Measurements from ENCODE around the gene RSU1. TPM values are rescaled to one million over a fixed set of nuclear protein-coding genes. Genes with fewer than 3 reads are reported as not detected.

RSU1 gene
- polyA plus RNA-seq, 1 experiment: 277 TPM

DNA sequence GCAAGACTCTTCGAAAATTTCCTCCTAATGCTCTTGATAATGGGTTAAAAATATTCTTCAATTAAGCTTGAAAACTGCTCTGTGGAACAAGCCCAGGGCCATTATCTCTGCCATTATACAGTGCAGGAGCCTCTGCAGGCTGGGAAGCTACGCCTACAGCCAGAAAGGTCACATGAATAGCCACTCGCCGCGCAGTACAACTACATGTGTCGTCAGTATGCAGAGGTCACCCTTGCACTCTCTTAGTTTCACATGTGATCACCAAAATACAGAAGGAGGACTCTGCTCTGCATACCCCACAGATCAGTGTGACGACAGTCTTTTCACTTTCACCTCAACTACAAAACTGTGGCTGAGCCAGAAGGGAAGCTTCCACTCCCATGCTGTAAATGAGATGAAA is 153.8 kb downstream of the RSU1 start:
- no peak for TF ChIP-seq CTCF (IDR thresholded peaks at IDR 0.05; ENCODE audit: insufficient read depth, low read depth, low read length)
- ChIA-PET CTCF (interaction anchor here (0.6 kb wide), 1 partner anchor 196 kb away, joined by 3 read pairs; no protein-coding TSS in a partner anchor), POLR2A (no interaction called here)
- no peak for DNase-seq (ENCODE audit: low read depth)
- H3K4me3 ChIP-seq (ENCODE audit: low read depth, low read length): no peak overlapping the region
- no peaks in the 10 kb centered on the region for H3K27me3 ChIP-seq (ENCODE audit: control insufficient read depth, insufficient read depth, low read length)
- H3K36me3 ChIP-seq (ENCODE audit: control insufficient read depth, insufficient read depth, low read length): peaks cover 1% of the 10 kb centered on the region; the same call in 1 of the 2 replicates

DNA sequence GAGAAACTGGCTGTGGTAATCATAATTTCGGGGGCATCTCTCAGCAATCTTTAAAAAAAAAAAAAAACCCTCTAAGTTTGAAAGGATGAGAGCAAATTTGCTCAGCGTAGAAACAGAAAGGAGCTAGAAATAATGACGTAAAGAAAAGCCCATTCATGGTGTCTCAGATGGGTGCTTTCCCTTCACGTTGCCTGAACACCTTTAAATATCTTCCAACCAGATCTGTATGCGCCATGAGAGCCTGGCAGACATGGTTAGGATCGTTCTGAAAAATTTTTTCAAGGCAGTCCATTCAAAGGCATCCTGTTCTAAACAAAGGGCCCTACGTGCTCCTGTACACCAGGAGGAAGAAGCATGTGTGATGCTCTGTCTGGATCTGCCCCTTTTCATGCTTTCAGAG is 154.3 kb downstream of the RSU1 start:
- ChIA-PET CTCF (interaction anchor here (0.6 kb wide), 1 partner anchor 195 kb away, joined by 3 read pairs; no protein-coding TSS in a partner anchor), POLR2A (no interaction called here)
- H3K36me3 ChIP-seq (ENCODE audit: control insufficient read depth, insufficient read depth, low read length): peaks cover 1% of the 10 kb centered on the region; the same call in 1 of the 2 replicates
- no peak overlapping the region for H3K4me3 ChIP-seq (ENCODE audit: low read depth, low read length)
- TF ChIP-seq CTCF (IDR thresholded peaks at IDR 0.05; ENCODE audit: insufficient read depth, low read depth, low read length): no peak
- H3K27me3 ChIP-seq (ENCODE audit: control insufficient read depth, insufficient read depth, low read length): no peaks in the 10 kb centered on the region
- no peak for DNase-seq (ENCODE audit: low read depth)

- ChIA-PET POLR2A (no interaction called here), CTCF (no interaction called here)
- H3K4me3 ChIP-seq (ENCODE audit: low read depth, low read length): no peak overlapping the region
- no peaks in the 10 kb centered on the region for H3K36me3 ChIP-seq (ENCODE audit: control insufficient read depth, insufficient read depth, low read length)
- H3K27me3 ChIP-seq (ENCODE audit: control insufficient read depth, insufficient read depth, low read length): no peaks in the 10 kb centered on the region
- TF ChIP-seq CTCF (IDR thresholded peaks at IDR 0.05; ENCODE audit: insufficient read depth, low read depth, low read length): no peak
- no peak for DNase-seq (ENCODE audit: low read depth)
Observed at GRCh38 chr10:16656895-16657294, 160.3 kb downstream of the RSU1 start.

- ChIA-PET POLR2A (no interaction called here), CTCF (interaction anchor here (0.7 kb wide), 1 partner anchor 1258 kb away, joined by 3 read pairs; no protein-coding TSS in a partner anchor)
- no peak for TF ChIP-seq CTCF (IDR thresholded peaks at IDR 0.05; ENCODE audit: insufficient read depth, low read depth, low read length)
- Histone ChIP-seq H3K36me3 (ENCODE audit: control insufficient read depth, insufficient read depth, low read length) (no peaks in the 10 kb centered on the region), H3K27me3 (ENCODE audit: control insufficient read depth, insufficient read depth, low read length) (no peaks in the 10 kb centered on the region), H3K4me3 (ENCODE audit: low read depth, low read length) (no peak overlapping the region)
- DNase-seq (ENCODE audit: low read depth): no peak
Observed at GRCh38 chr10:16653224-16653623, 164.0 kb downstream of the RSU1 start.

- DNase-seq (ENCODE audit: low read depth): no peak
- no peak for TF ChIP-seq CTCF (IDR thresholded peaks at IDR 0.05; ENCODE audit: insufficient read depth, low read depth, low read length)
- no peaks in the 10 kb centered on the region for H3K27me3 ChIP-seq (ENCODE audit: control insufficient read depth, insufficient read depth, low read length)
- CTCF ChIA-PET: no interaction called here
- no peak overlapping the region for H3K4me3 ChIP-seq (ENCODE audit: low read depth, low read length)
- H3K36me3 ChIP-seq (ENCODE audit: control insufficient read depth, insufficient read depth, low read length): no peaks in the 10 kb centered on the region
- POLR2A ChIA-PET: no interaction called here
Observed at GRCh38 chr10:16652154-16652553, 165.1 kb downstream of the RSU1 start.
